HEK293T (cell line): ENCODE data around the gene LOXL3.

ENCODE experiments used
- CTCF ChIA-PET: fragments of 350-600 bp; formaldehyde crosslinking; extraction: SDS; loops from one replicate; lab custom pipeline; 2021; ENCODE audit warnings: antibody characterized with exemption, inconsistent platforms; lab: Yijun Ruan, JAX
- POLR2A ChIA-PET: fragments of 350-600 bp; formaldehyde crosslinking; extraction: SDS; loops from one replicate; lab custom pipeline; 2020; ENCODE audit warnings: antibody characterized with exemption, inconsistent platforms; lab: Yijun Ruan, JAX
- DNase-seq: peaks from one replicate; pipeline ENCODE4 v3.0.0; 2012; ENCODE audit warnings: mixed read lengths; ENCODE audit errors: extremely low spot score
- ARNT ChIP-seq: fragments of 450-650 bp; IDR thresholded peaks from 2 replicates; pipeline ENCODE4 v1.6.1; 2017; ENCODE audit warnings: mild to moderate bottlenecking
- BHLHE40 ChIP-seq: fragments of 450-650 bp; IDR thresholded peaks from 2 replicates; pipeline ENCODE4 v1.6.1; 2016; ENCODE audit warnings: mild to moderate bottlenecking, moderate library complexity, borderline replicate concordance
- CTBP1 ChIP-seq: fragments of 450-650 bp; IDR thresholded peaks from 2 replicates; pipeline ENCODE4 v1.6.1; 2016; ENCODE audit warnings: borderline replicate concordance
- ELF4 ChIP-seq: fragments of 450-650 bp; IDR thresholded peaks from 2 replicates; pipeline ENCODE4 v1.6.1; 2017; ENCODE audit warnings: antibody characterized with exemption
- FOXA1 ChIP-seq: fragments of 450-650 bp; IDR thresholded peaks from 2 replicates; pipeline ENCODE4 v1.6.1; 2016; ENCODE audit warnings: mild to moderate bottlenecking
- FOXK2 ChIP-seq: fragments of 450-650 bp; IDR thresholded peaks from 2 replicates; pipeline ENCODE4 v1.6.1; 2016; ENCODE audit warnings: mild to moderate bottlenecking
- FOXM1 ChIP-seq: fragments of 450-650 bp; IDR thresholded peaks from 2 replicates; pipeline ENCODE4 v1.6.1; 2017; ENCODE audit warnings: mild to moderate bottlenecking, borderline replicate concordance
- HDGF ChIP-seq: fragments of 450-650 bp; IDR thresholded peaks from 2 replicates; pipeline ENCODE4 v1.6.1; 2017; ENCODE audit warnings: antibody characterized with exemption, borderline replicate concordance
- L3MBTL2 ChIP-seq: fragments of 450-650 bp; conservative IDR thresholded peaks from 2 replicates; pipeline ENCODE4 v1.6.1; 2016; ENCODE audit warnings: mild to moderate bottlenecking
- LEF1 ChIP-seq: fragments of 450-650 bp; IDR thresholded peaks from 2 replicates; pipeline ENCODE4 v1.6.1; 2017; ENCODE audit warnings: mild to moderate bottlenecking, borderline replicate concordance
- NFRKB ChIP-seq: fragments of 450-650 bp; IDR thresholded peaks from 2 replicates; pipeline ENCODE4 v1.6.1; 2016; ENCODE audit warnings: mild to moderate bottlenecking, moderate library complexity
- PKNOX1 ChIP-seq: fragments of 450-650 bp; IDR thresholded peaks from 2 replicates; pipeline ENCODE4 v1.6.1; 2016
- SP1 ChIP-seq: fragments of 450-650 bp; IDR thresholded peaks from 2 replicates; pipeline ENCODE4 v1.6.1; 2017
- SUZ12 ChIP-seq: fragments of 450-650 bp; IDR thresholded peaks from 2 replicates; pipeline ENCODE4 v1.6.1; 2016; ENCODE audit warnings: mild to moderate bottlenecking
- TARDBP ChIP-seq: fragments of 450-650 bp; IDR thresholded peaks from 2 replicates; pipeline ENCODE4 v1.6.1; 2016
- ZNF384 ChIP-seq: fragments of 450-650 bp; IDR thresholded peaks from 2 replicates; pipeline ENCODE4 v1.6.1; 2016

The LOXL3 gene

GRCh38 chr2:74536166-74536950, 17.4 kb downstream of the LOXL3 start:
- CTCF ChIA-PET = no interaction called here
- TF ChIP-seq SUZ12 (no peak), HDGF (no peak), FOXA1 (no peak), L3MBTL2 (no peak), BHLHE40 (no peak), PKNOX1 (no peak), ZNF384 (no peak), LEF1 (no peak), TARDBP (no peak), FOXK2 (no peak), ELF4 (no peak)
- POLR2A ChIA-PET = no interaction called here
- no peak for DNase-seq

GRCh38 chr2:74535440-74535965, 18.2 kb downstream of the LOXL3 start:
- TF ChIP-seq CTBP1 (no peak), TARDBP (no peak), PKNOX1 (no peak), ARNT (no peak), ZNF384 (no peak), NFRKB (no peak), FOXA1 (no peak), HDGF (no peak), FOXK2 (no peak), ELF4 (no peak)
- CTCF ChIA-PET = no interaction called here
- POLR2A ChIA-PET = no interaction called here

GRCh38 chr2:74534411-74534810, 19.3 kb downstream of the LOXL3 start:
- no peak for TF ChIP-seq FOXA1
- TF ChIP-seq PKNOX1 = no peak
- TF ChIP-seq LEF1 = no peak
- no peak for TF ChIP-seq CTBP1
- no peak for TF ChIP-seq SUZ12
- CTCF ChIA-PET = interaction anchor here (1.5 kb wide), 1 partner anchor 43 kb away, joined by 3 read pairs; no protein-coding TSS in a partner anchor
- DNase-seq = no peak
- POLR2A ChIA-PET = interaction anchor here (1.0 to 1.9 kb wide), 3 partner anchors 12 to 17 kb away, joined by 4 to 7 read pairs (median 5); no protein-coding TSS in a partner anchor

More at GRCh38 chr2:74535440-74535965, 18.2 kb downstream of the LOXL3 start:
- DNase-seq = no peak

GRCh38 chr2:74533464-74533863, 20.3 kb downstream of the LOXL3 start:
- no peak for DNase-seq
- TF ChIP-seq ARNT = no peak
- POLR2A ChIA-PET = interaction anchor here (1.4 to 8.4 kb wide), 6 partner anchors 12 to 55 kb away, joined by 5 to 70 read pairs (median 6); partner anchors contain the start of genes CCDC142, PCGF1 and TTC31
- CTCF ChIA-PET = interaction anchor here (1.5 kb wide), 1 partner anchor 44 kb away, joined by 3 read pairs; no protein-coding TSS in a partner anchor

- CTCF ChIA-PET = interaction anchor here (0.6 to 1.7 kb wide), 7 partner anchors 25 to 91 kb away, joined by 3 to 5 read pairs (median 3); partner anchors contain the start of genes PCGF1 and WBP1
- POLR2A ChIA-PET = interaction anchor here (0.8 to 8.4 kb wide), 9 partner anchors 13 to 74 kb away, joined by 3 to 70 read pairs (median 5); partner anchors contain the start of genes CCDC142, LOXL3, PCGF1 and TTC31
- DNase-seq = no peak
- TF ChIP-seq ARNT = no peak
- TF ChIP-seq FOXA1 = no peak
- no peak for TF ChIP-seq SUZ12
- TF ChIP-seq TARDBP = no peak
- no peak for TF ChIP-seq SP1
- no peak for TF ChIP-seq ELF4
- TF ChIP-seq FOXK2 = no peak
- TF ChIP-seq FOXM1 = no peak
- no peak for TF ChIP-seq ZNF384
- TF ChIP-seq LEF1 = no peak
Measured at GRCh38 chr2:74532222-74532621, 21.5 kb downstream of the LOXL3 start.

- CTCF ChIA-PET = interaction anchor here (0.6 to 1.7 kb wide), 8 partner anchors 14 to 91 kb away, joined by 3 to 5 read pairs (median 3); partner anchors contain the start of genes PCGF1 and WBP1
- no peak for TF ChIP-seq ELF4
- TF ChIP-seq CTBP1 = no peak
- TF ChIP-seq L3MBTL2 = no peak
- TF ChIP-seq BHLHE40 = no peak
- no peak for TF ChIP-seq NFRKB
- no peak for TF ChIP-seq PKNOX1
- no peak for TF ChIP-seq ZNF384
- no peak for TF ChIP-seq HDGF
- no peak for TF ChIP-seq LEF1
- TF ChIP-seq SUZ12 = no peak
- no peak for TF ChIP-seq FOXK2
- no peak for DNase-seq
- POLR2A ChIA-PET = interaction anchor here (0.8 to 8.4 kb wide), 8 partner anchors 13 to 74 kb away, joined by 3 to 70 read pairs (median 4); partner anchors contain the start of genes CCDC142, LOXL3, PCGF1 and TTC31
Measured at GRCh38 chr2:74531666-74532065, 22.1 kb downstream of the LOXL3 start.
